HG02798 (cell line): ENCODE results near the gene VPS39.
A peak's percentile ranks its signal among the peaks of the same experiment; 100 is the strongest.
"Not testable (repeated sequence)": the region's sequence is repeated elsewhere in the genome, so short reads cannot be mapped to it uniquely, and the experiment has no call there.

Experiments used
- ATAC-seq: cut with Tn5 transposase; IDR thresholded peaks from one replicate; pipeline ENCODE4 v1.9.1; 2021; ENCODE audit warnings: mild to moderate bottlenecking; ENCODE audit not compliant: unreplicated experiment, poor library complexity

The VPS39 gene

GRCh38 chr15:42207674-42208579 lies at the start of gene VPS39:
VPS39 (minus strand) TSS chr15:42208304; CDS start chr15:42208153, 151 bp downstream.
- ATAC-seq, result peak; percentile 90

- no peak for ATAC-seq
Observed at GRCh38 chr15:42253300-42253699, 45.2 kb upstream of the VPS39 start.

- no peak for ATAC-seq
Observed at GRCh38 chr15:42240823-42241222, 32.7 kb upstream of the VPS39 start.

- ATAC-seq, result no peak
Observed at GRCh38 chr15:42239528-42240182, 31.6 kb upstream of the VPS39 start.

- no peak for ATAC-seq
Observed at GRCh38 chr15:42233107-42233506, 25.0 kb upstream of the VPS39 start.

- ATAC-seq, result no peak
Observed at GRCh38 chr15:42232606-42233005, 24.5 kb upstream of the VPS39 start.

GRCh38 chr15:42231088-42231487 lies 23.0 kb upstream of the VPS39 start:
- no peak for ATAC-seq

GRCh38 chr15:42228981-42229380 lies 20.9 kb upstream of the VPS39 start:
- not testable (repeated sequence) for ATAC-seq

- no peak for ATAC-seq
Observed at GRCh38 chr15:42228036-42228435, 19.9 kb upstream of the VPS39 start.

- ATAC-seq, result no peak
Observed at GRCh38 chr15:42226648-42227047, 18.5 kb upstream of the VPS39 start.

GRCh38 chr15:42220216-42220615 lies 12.1 kb upstream of the VPS39 start:
- ATAC-seq, result no peak

- ATAC-seq, result no peak
Observed at GRCh38 chr15:42218953-42219592, 11.0 kb upstream of the VPS39 start.

GRCh38 chr15:42217568-42217967 lies 9.5 kb upstream of the VPS39 start:
- no peak for ATAC-seq

GRCh38 chr15:42215913-42216829 lies 8.1 kb upstream of the VPS39 start:
- no peak for ATAC-seq

- ATAC-seq, result no peak
Observed at GRCh38 chr15:42214600-42214999, 6.5 kb upstream of the VPS39 start.

- ATAC-seq, result no peak
Observed at GRCh38 chr15:42213511-42213910, 5.4 kb upstream of the VPS39 start.

- no peak for ATAC-seq
Observed at GRCh38 chr15:42210696-42211095, 2.6 kb upstream of the VPS39 start.

GRCh38 chr15:42206406-42206805 lies 1.7 kb downstream of the VPS39 start:
- no peak for ATAC-seq

- no peak for ATAC-seq
Observed at GRCh38 chr15:42203891-42204290, 4.2 kb downstream of the VPS39 start.

- ATAC-seq, result no peak
Observed at GRCh38 chr15:42202653-42203052, 5.5 kb downstream of the VPS39 start.
